CD4-positive, alpha-beta T cell (primary cell): ENCODE data around the gene SLC12A9. TPM values are rescaled to one million over a fixed set of nuclear protein-coding genes. Genes with fewer than 3 reads are reported as not detected.

ENCODE experiments used
- ATAC-seq: fragments of 200-7000 bp; cut with Tn5 transposase; one replicate; pipeline ENCODE4 v1.10.0; 2022; ENCODE audit warnings: mild to moderate bottlenecking; ENCODE audit not compliant: poor library complexity
- CTCF ChIA-PET: fragments of 350-600 bp; sonication (Branson Sonifier 250); formaldehyde crosslinking; loops from one replicate; lab custom pipeline; 2021; ENCODE audit warnings: antibody characterized with exemption, inconsistent platforms; lab: Charles Lee
- POLR2A ChIA-PET: fragments of 350-600 bp; sonication (Branson Sonifier 250); formaldehyde crosslinking; loops from one replicate; lab custom pipeline; 2021; ENCODE audit warnings: antibody characterized with exemption, inconsistent platforms; lab: Charles Lee
- DNase-seq, 14 experiments: peaks; one replicate each; pipeline ENCODE4 v3.0.0-alpha.2; 2013 to 2020; ENCODE audit warnings: mixed read lengths in 2 of 14
- H3K27ac ChIP-seq, 2 donors: one replicate each; pipeline versions ENCODE4 v1.5.1 to v1.7.0; 2013; ENCODE audit warnings: low read length in 2 of 2, low read depth in 1 of 2, mild to moderate bottlenecking in 1 of 2
- H3K27me3 ChIP-seq, 2 experiments: 1 replicate in 1 of 2; 2 replicates in 1 of 2; pipeline versions ENCODE4 v1.6.1 to v1.7.0; 2013; ENCODE audit warnings: low read length in 2 of 2, control low read depth in 1 of 2, mild to moderate bottlenecking in 1 of 2, moderate library complexity in 1 of 2; ENCODE audit not compliant: insufficient read depth in 2 of 2, control insufficient read depth in 1 of 2
- H3K36me3 ChIP-seq: one replicate; pipeline ENCODE4 v1.6.1; 2013; ENCODE audit warnings: low read length, control low read depth; ENCODE audit not compliant: insufficient read depth
- H3K4me1 ChIP-seq: one replicate; pipeline ENCODE4 v1.6.1; 2013; ENCODE audit warnings: low read length, control low read depth; ENCODE audit not compliant: insufficient read depth
- H3K4me3 ChIP-seq: one replicate; pipeline ENCODE4 v1.5.1; 2013; ENCODE audit warnings: mild to moderate bottlenecking, low read length, moderate library complexity
- H3K9me3 ChIP-seq, 2 experiments: 1 replicate in 1 of 2; 2 replicates in 1 of 2; pipeline versions ENCODE4 v1.6.1 to v1.7.0; 2013; ENCODE audit warnings: low read length in 2 of 2, mild to moderate bottlenecking in 2 of 2, control low read depth in 1 of 2, moderate library complexity in 1 of 2; ENCODE audit not compliant: control insufficient read depth in 1 of 2, insufficient read depth in 1 of 2
- H3K27ac Mint-ChIP-seq: one replicate; pipeline ENCODE4 v1.8.0; 2020; ENCODE audit warnings: mixed read lengths
- H3K27me3 Mint-ChIP-seq: one replicate; pipeline ENCODE4 v1.8.0; 2021; ENCODE audit warnings: mixed read lengths
- H3K36me3 Mint-ChIP-seq: one replicate; pipeline ENCODE4 v1.8.0; 2021; ENCODE audit warnings: low read depth, mixed read lengths
- H3K4me1 Mint-ChIP-seq: one replicate; pipeline ENCODE4 v1.8.0; 2021; ENCODE audit warnings: low read depth, mixed read lengths
- H3K4me3 Mint-ChIP-seq: one replicate; pipeline ENCODE4 v1.8.0; 2020; ENCODE audit warnings: mild to moderate bottlenecking, mixed read lengths
- H3K9me3 Mint-ChIP-seq: one replicate; pipeline ENCODE4 v1.8.0; 2020; ENCODE audit warnings: mixed read lengths
- intact Hi-C, 2 experiments: fragments of 100-400 bp; cut with DNase I in 1 of 2; cut with micrococcal nuclease in 1 of 2; formaldehyde crosslinking; loops; one replicate each; pipeline versions ENCODE4 v1.15.1 to v1.9.0; 2023 to 2025; cut with DNase I, micrococcal nuclease
- polyA plus RNA-seq, 2 donors: library from polyadenylated mRNA; unstranded; fragments of 120-200 nt; gene quantifications; one replicate each; pipeline ENCODE4 v1.2.1, GENCODE V29; 2013
- total RNA-seq, 174 experiments: library from RNA in 2 of 174; stranded (reverse) in 2 of 174; gene quantifications; one replicate each; pipeline ENCODE4 v1.2.3 and lab custom pipeline; 2021 to 2026
- TF ChIP-seq, protein P1 (sequence below): fragments of 200-600 bp; IDR thresholded peaks from one replicate; pipeline ENCODE4 v1.8.0; 2022; ENCODE audit warnings: antibody characterized with exemption, mild to moderate bottlenecking

SLC12A9 gene, protein sequence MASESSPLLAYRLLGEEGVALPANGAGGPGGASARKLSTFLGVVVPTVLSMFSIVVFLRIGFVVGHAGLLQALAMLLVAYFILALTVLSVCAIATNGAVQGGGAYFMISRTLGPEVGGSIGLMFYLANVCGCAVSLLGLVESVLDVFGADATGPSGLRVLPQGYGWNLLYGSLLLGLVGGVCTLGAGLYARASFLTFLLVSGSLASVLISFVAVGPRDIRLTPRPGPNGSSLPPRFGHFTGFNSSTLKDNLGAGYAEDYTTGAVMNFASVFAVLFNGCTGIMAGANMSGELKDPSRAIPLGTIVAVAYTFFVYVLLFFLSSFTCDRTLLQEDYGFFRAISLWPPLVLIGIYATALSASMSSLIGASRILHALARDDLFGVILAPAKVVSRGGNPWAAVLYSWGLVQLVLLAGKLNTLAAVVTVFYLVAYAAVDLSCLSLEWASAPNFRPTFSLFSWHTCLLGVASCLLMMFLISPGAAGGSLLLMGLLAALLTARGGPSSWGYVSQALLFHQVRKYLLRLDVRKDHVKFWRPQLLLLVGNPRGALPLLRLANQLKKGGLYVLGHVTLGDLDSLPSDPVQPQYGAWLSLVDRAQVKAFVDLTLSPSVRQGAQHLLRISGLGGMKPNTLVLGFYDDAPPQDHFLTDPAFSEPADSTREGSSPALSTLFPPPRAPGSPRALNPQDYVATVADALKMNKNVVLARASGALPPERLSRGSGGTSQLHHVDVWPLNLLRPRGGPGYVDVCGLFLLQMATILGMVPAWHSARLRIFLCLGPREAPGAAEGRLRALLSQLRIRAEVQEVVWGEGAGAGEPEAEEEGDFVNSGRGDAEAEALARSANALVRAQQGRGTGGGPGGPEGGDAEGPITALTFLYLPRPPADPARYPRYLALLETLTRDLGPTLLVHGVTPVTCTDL
- total RNA-seq (10 to 100 TPM; 26.3 to 28.2 TPM), total RNA-seq (lab: John Stamatoyannopoulos, UW) (10.3 to 155 (median 72.6) reads per million in 172 experiments)
- 37.9 TPM for polyA plus RNA-seq (2013, experiment 1 of 2)
- polyA plus RNA-seq (2013, experiment 2 of 2), result 50.5 TPM

DNA sequence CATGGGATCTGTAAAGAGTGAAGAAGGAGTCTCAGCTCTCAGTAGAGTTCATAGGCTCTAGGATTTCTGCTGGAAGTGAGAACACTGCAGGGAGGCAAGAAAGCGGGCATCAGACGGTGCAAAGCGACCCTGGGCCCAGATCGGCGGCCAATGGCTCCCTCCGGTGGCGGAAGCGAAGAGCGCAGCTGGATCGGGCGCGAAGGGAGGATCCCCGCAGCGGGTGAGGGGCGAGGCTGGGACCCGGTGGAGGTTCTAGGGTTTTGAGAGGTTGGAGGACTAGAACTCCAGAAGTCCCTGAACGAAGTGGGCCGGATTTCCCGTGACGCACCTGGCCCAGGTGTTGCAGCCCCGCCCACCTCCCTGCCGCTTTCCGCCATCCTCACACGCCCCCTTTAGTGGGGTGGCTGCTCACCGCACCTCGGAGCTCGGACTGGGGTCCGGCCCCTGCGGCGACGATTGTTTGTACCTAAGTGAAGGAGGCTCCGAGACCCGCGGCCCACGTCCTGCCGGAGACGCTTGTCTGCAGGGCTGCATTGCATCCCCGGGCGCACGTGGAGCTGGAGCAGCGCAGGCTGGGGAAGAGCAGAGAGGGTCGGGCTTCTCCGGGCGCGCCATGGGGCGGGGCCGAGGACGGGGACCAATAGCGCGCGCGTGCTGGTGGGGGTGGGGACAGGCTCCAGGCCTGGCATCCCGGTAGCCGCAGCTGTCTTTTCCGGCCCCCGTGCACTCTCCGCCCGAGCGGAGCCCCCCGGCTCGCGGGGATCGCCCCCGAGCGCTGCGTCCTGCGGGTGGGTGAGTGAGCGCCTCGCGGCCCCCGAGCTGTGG lies at the start of gene SLC12A9:
Gene SLC12A9, plus strand, starts transcription at position 666 of the 825 bp plus-strand sequence. CDS start 1,485 bp downstream, outside the sequence.
- Mint-ChIP-seq H3K36me3 (peaks cover 29% of the 10 kb centered on the region), H3K27me3 (no peaks in the 10 kb centered on the region), H3K27ac (peak within 1 kb of the TSS; percentile 91), H3K4me1 (peaks cover 23% of the 10 kb centered on the region), H3K9me3 (no peaks in the 10 kb centered on the region), H3K4me3 (peak within 1 kb of the TSS; percentile 95)
- no peaks in the 10 kb centered on the region for H3K9me3 ChIP-seq
- H3K4me1 ChIP-seq, result peaks cover 30% of the 10 kb centered on the region
- no peaks in the 10 kb centered on the region for H3K27me3 ChIP-seq
- peaks cover 10% of the 10 kb centered on the region for H3K36me3 ChIP-seq
- H3K4me3 ChIP-seq, result peak within 1 kb of the TSS; percentile 72
- ChIA-PET POLR2A (interaction anchor here (0.7 to 4.8 kb wide), 20 partner anchors 14 to 1352 kb away, joined by 3 to 47 read pairs (median 4); partner anchors contain the start of genes FBXO24, LRCH4, MOSPD3 and POP7), CTCF (interaction anchor here (0.7 to 3.2 kb wide), 14 partner anchors 15 to 293 kb away, joined by 3 to 25 read pairs (median 3); partner anchors contain the start of genes POP7, SRRT and UFSP1)
- intact Hi-C loops, result loop anchor here (1.0 to 10.0 kb wide), 6 partner anchors 22 to 377 kb away; partner anchors contain the start of gene TSC22D4 (in 2 of the 2)
- ATAC-seq (peak; percentile 91), DNase-seq (peak; percentile 68 to 92 (median 82))
- TF ChIP-seq, protein P1, sequence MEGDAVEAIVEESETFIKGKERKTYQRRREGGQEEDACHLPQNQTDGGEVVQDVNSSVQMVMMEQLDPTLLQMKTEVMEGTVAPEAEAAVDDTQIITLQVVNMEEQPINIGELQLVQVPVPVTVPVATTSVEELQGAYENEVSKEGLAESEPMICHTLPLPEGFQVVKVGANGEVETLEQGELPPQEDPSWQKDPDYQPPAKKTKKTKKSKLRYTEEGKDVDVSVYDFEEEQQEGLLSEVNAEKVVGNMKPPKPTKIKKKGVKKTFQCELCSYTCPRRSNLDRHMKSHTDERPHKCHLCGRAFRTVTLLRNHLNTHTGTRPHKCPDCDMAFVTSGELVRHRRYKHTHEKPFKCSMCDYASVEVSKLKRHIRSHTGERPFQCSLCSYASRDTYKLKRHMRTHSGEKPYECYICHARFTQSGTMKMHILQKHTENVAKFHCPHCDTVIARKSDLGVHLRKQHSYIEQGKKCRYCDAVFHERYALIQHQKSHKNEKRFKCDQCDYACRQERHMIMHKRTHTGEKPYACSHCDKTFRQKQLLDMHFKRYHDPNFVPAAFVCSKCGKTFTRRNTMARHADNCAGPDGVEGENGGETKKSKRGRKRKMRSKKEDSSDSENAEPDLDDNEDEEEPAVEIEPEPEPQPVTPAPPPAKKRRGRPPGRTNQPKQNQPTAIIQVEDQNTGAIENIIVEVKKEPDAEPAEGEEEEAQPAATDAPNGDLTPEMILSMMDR, result peak; percentile 96
- peak within 1 kb of the TSS; percentile 36 to 62 for H3K27ac ChIP-seq

DNA sequence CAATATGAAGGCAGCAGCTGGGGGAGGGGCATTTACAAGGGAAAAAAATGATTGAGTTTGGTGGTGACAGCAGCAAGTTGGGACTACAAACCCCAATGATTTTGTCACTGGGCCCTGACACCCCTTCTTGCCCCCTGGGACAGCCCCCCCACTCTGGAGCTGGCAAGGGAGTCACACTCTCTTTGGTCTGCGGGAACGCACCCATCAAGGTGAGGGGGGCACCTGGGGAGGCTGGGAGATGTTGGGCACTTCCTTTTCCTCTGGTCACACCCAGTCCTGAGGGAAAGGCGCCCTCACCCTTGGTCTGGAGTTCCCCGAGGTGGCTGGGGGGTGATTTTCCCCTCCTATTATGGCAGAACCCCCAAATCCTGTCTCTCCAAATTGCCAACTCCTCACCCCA lies 49.6 kb upstream of the SLC12A9 start:
- Mint-ChIP-seq H3K27me3 (no peaks in the 10 kb centered on the region), H3K36me3 (no peaks in the 10 kb centered on the region), H3K27ac (no peak overlapping the region), H3K4me3 (no peak overlapping the region), H3K4me1 (no peaks in the 10 kb centered on the region), H3K9me3 (no peaks in the 10 kb centered on the region)
- Histone ChIP-seq H3K4me1 (peaks cover 4% of the 10 kb centered on the region), H3K4me3 (no peak overlapping the region), H3K9me3 (no peaks in the 10 kb centered on the region), H3K36me3 (no peaks in the 10 kb centered on the region), H3K27ac (no peak overlapping the region), H3K27me3 (peaks cover 0 to 8% of the 10 kb centered on the region in 2 experiments)
- CTCF ChIA-PET, result no interaction called here
- DNase-seq (no peak), ATAC-seq (no peak)
- TF ChIP-seq, protein P1, result no peak
- POLR2A ChIA-PET, result no interaction called here
- intact Hi-C loops, result loop anchor here in 1 of 2 experiments (5.0 kb wide), 1 partner anchor 684 kb away; no protein-coding TSS in a partner anchor
